GM21717 (cell line): Measurements from ENCODE around the gene GTPBP2.

Source experiments
- ATAC-seq: cut with Tn5 transposase; IDR thresholded peaks from one replicate; pipeline ENCODE4 v1.9.1; 2021; ENCODE audit warnings: mild to moderate bottlenecking, moderate library complexity; ENCODE audit not compliant: unreplicated experiment

Gene GTPBP2

DNA sequence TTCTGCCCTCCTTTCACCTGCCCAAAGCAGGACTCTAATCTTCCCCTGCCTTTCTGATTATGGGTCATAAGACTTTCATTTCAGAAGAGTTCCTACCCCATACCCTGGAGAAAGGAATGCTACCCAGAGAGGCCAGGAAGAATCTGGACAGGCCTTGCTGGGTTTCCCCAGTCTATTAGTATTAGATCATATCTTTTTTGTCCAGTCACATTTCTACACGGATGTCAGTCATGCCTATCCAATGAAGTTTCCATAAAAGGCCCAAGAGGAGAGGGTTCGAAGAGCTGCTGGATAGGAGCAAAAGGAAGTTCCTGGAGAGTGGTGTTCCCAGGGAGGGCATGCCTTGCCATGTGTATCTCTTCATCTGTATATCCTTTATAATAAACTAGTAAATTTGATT is 49.9 kb downstream of the GTPBP2 start:
- no peak for ATAC-seq

DNA sequence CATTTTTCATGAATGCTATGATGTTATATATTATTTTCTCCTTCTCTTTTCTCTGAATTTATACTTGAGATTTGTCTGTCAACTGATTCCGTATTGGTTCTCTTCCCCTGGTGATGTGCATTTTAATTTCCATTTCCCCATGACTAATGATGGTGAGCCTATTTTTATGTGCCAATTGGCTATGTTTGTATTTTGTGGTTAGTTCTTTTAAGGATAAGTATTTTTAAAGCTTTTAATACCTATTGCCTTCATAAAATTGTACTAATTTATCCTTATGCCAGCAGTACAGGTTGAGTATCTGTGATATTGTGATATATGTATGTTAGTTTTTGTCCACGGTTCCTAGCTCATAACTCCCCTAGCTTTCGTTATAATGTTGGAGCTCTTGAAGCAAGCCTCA is 50.3 kb downstream of the GTPBP2 start:
- ATAC-seq: no peak

DNA sequence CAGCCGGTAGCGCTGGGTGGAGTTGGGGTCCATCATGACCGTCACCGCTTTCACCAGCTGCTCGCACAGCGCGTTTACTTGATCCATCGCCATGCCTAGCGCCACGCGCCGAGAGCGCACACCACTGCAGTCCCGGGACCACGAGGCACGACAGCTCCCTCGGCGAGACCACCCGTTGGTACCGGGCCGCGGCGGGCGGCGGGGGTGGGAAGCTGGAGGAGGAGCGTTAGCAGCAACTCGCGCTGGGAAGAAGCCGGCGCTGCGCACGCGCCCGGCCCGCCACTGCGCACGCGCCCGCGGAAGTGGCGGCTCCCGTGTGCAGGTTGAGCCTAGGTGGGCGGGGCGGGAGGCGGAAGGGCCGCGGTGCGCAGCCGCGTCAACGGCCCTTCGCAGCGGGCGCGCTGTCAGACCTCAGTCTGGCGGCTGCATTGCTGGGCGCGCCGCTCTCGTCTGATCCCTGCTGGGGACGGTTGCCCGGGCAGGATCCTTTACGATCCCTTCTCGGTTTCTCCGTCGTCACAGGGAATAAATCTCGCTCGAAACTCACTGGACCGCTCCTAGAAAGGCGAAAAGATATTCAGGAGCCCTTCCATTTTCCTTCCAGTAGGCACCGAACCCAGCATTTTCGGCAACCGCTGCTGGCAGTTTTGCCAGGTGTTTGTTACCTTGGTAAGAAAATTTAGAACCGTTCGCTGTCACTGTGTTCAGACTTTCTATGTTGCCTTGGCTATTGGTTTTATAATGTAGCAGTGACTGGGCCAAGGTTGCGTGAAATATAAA is 53.1 kb downstream of the GTPBP2 start, which contains the start of the genes POLH and XPO5:
POLH (plus strand) TSS at position 414 of the 780 bp plus-strand sequence. CDS start 6,135 bp downstream, outside the sequence.
XPO5 (minus strand) TSS at position 267 of the 780 bp plus-strand sequence; CDS start at position 93, 174 bp downstream.
- peak; percentile 70 for ATAC-seq

DNA sequence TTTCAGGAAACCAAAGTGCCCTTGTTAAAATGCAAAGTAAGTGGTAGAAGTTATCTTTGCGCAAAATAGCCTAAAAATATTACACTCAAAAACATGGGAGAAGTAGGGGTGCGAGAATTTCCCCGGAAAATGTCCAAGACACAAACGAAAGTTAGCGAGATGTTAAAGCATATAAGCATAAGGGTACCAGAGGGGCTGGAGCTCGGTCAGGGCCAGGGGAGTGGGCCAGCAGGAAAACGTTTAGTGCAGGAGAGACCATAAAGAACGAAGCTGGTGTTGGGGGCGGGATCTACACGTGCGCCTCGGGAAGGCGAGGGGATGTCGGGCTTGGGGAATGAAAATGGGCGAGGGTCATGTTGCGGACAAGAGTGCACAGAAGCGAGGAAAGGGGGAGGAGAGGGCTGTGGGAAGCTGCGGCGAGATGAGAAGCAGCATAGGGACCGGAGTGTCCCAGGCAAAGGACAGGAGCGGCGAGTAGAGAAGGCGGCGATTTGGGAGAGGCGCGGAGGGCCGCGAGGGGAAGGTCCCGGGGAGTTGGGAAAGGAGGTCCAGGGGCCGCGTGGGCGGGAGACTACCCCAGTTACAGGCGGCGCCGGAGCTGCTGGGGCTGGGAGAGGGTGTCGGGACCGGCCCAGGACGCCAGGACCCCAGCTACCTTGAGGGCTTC is 53.8 kb downstream of the GTPBP2 start:
- peak; percentile 39 for ATAC-seq

DNA sequence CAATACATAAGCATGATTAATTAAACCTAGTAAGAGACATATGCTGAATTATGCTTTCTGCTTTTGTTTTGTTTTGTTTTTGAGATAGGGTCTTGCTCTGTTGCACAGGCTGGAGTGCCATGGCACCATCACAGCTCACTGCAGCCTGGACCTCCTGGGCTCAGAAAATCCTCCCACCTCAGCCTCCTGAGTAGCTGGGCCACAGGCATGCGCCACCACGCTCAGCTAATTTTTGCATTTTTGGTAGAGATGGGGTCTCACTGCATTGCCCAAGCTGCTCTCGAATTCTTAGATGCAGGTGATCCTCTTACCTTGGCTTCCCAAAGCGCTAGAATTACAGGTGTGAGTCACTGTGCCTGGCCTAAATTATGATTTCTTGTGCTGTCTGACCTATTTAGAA is 57.0 kb downstream of the GTPBP2 start:
- no peak for ATAC-seq

DNA sequence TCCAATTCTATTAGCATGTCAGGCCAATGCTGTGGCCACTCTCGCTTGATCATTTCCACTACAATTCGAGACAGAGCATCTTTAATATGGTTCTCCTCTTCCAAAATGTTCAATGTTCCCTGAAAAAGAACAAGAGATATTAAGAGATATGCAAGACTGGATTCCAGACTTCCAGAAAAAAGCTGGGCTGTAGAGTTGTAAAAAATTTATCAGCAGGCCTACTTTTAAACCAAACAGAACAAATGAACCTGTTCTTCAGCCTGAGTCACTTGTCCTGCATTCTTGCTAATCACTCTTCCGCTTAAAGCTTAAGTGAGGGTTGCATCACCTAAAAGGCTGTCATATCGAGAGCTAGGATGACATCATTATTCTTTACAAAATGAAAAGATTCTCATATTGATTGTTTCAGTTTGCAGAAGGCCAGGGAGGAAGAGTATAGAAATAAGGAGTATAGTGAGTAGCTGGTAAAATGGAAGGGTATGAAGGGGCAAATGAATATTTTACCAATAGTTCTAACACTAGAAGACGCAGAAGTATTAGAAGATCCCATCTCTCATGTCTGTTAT is 58.1 kb downstream of the GTPBP2 start:
- ATAC-seq: no peak
